GM19023 (cell line): ENCODE measurements around the gene CEP350.
A peak's percentile ranks its signal among the peaks of the same experiment; 100 is the strongest.

Source experiments
- ATAC-seq: cut with Tn5 transposase; IDR thresholded peaks from one replicate; pipeline ENCODE4 v1.9.1; 2021; ENCODE audit warnings: mild to moderate bottlenecking, moderate library complexity; ENCODE audit not compliant: unreplicated experiment

Gene CEP350, protein sequence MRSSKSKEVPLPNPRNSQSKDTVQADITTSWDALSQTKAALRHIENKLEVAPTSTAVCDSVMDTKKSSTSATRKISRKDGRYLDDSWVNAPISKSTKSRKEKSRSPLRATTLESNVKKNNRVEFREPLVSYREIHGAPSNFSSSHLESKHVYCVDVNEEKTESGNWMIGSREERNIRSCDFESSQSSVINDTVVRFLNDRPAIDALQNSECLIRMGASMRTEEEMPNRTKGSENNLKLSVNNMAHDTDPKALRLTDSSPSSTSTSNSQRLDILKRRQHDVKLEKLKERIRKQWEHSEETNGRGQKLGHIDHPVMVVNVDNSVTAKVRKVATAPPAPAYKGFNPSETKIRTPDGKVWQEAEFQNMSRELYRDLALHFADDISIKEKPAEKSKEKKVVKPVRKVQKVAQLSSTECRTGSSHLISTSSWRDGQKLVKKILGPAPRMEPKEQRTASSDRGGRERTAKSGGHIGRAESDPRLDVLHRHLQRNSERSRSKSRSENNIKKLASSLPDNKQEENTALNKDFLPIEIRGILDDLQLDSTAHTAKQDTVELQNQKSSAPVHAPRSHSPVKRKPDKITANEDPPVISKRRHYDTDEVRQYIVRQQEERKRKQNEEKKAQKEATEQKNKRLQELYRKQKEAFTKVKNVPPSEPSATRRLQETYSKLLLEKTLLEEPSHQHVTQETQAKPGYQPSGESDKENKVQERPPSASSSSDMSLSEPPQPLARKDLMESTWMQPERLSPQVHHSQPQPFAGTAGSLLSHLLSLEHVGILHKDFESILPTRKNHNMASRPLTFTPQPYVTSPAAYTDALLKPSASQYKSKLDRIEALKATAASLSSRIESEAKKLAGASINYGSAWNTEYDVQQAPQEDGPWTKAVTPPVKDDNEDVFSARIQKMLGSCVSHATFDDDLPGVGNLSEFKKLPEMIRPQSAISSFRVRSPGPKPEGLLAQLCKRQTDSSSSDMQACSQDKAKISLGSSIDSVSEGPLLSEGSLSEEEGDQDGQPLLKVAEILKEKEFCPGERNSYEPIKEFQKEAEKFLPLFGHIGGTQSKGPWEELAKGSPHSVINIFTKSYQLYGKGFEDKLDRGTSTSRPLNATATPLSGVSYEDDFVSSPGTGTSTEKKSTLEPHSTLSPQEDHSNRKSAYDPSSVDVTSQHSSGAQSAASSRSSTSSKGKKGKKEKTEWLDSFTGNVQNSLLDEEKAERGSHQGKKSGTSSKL (N-terminal part only)

GRCh38 chr1:179954493-179955286 is at the start of gene CEP350:
Gene CEP350 (plus strand): TSS chr1:179954810. CDS start chr1:179986182, 31,372 bp downstream.
- peak; percentile 91 for ATAC-seq

GRCh38 chr1:179910934-179911333 is 43.7 kb upstream of the CEP350 start:
- no peak for ATAC-seq

DNA sequence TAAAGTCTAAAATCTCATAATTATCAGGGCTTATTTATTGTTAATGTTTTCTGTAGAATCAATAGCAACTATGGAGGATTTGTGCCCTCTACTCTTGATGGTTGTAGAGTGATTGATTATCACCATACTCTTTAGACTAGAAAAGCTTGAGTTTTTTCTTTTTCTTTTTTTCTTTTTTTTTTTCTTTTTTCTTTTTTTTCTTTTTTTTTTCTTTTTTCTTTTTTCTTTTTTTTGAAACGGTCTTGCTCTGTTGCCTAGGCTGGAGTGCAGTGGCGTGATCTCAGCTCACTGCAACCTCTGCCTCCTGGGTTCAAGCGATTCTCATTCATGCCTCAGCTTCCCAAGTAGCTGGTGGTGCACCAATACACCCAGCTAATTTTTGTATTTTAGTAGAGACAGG is 42.8 kb upstream of the CEP350 start:
- ATAC-seq: no peak

DNA sequence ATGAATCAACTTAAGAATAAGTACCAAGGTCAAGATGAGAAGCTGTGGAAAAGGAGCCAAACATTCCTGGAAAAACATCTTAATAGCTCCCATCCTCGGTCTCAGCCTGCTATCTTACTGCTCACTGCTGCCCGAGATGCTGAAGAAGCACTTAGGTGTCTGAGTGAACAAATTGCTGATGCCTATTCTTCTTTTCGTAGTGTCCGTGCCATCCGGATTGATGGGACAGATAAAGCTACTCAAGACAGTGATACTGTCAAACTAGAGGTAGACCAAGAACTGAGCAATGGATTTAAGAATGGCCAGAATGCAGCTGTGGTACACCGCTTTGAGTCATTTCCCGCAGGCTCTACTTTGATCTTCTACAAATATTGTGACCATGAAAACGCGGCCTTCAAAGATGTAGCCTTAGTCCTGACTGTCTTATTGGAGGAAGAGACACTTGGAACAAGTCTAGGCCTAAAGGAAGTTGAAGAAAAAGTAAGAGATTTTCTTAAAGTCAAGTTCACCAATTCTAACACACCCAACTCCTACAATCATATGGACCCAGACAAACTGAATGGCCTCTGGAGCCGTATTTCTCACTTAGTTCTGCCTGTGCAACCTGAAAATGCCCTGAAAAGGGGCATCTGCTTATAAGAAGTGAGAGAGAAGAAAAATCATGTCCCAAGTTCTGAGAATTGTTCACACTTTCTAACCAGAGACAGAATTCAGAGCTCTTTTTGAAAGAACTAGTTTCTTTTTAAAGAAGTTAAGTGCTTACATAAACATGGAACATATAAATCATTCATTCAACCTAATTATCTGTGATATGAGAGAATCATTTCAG is 36.8 kb upstream of the CEP350 start:
- ATAC-seq: no peak

- ATAC-seq: no peak
These were observed 33.1 kb upstream of the CEP350 start for GRCh38 chr1:179921472-179921871.

GRCh38 chr1:179921981-179922872 is 32.4 kb upstream of the CEP350 start:
- no peak for ATAC-seq

DNA sequence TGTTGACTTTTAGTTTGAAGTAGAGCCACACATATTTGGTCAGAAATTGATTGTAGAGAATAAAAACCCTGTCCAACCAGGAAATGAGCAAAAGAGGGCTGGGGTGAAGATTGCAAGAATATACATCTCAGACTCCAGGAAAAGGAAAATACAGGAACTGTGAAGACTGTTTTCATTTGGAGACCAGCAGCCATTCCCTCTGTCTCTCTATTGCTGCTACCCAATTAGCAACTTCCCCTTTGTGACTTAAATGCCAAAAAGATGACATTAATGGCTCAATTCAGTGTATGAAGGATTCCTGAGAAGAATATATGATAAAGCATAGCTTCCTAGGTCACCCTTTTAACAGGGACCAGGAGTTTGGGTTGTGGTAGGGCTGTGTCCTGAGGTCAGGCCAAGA is 31.6 kb upstream of the CEP350 start:
- ATAC-seq: no peak

- ATAC-seq: peak; percentile 71
These were observed 30.3 kb upstream of the CEP350 start for GRCh38 chr1:179924268-179924667.

- no peak for ATAC-seq
These were observed 29.3 kb upstream of the CEP350 start for GRCh38 chr1:179925302-179925701.

GRCh38 chr1:179925922-179926849 is 28.4 kb upstream of the CEP350 start:
- no peak for ATAC-seq

DNA sequence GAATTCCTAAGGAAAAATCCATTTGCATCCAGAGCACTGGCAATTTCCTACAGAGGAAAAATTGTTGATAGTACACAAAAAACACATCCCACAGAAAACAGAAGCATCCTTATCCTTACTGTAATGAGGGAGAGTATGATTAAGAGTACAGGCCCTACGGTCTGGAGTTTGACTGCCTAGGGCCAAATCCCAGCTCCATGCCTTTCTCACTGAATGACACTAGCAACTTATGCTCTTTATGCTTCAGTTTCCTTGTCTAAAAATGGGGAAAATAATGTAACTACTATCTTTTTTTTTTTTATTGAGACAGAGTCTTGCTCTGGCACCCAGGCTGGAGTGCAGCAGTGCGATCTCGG is 27.8 kb upstream of the CEP350 start:
- no peak for ATAC-seq

GRCh38 chr1:179929955-179930798 is 24.4 kb upstream of the CEP350 start:
- ATAC-seq: no peak

DNA sequence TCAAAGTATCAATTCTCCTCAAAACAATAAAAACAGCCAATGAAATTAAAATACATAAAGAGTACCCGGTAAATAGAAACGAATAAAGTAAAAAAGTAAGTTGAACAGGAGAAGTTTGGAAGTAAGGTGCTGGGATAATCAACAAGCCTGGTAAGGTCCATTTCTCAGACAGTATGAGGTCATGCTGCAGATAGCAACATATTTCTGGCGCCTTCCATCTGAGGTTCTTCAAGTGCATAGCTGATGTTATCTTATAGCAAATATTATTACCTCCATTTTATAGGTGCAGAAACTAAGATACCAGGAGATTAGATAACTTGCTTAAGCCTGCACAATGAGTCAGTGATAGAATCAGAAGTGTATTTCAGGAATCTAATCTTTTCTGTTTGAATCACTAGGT is 23.7 kb upstream of the CEP350 start:
- no peak for ATAC-seq

- no peak for ATAC-seq
These were observed 21.4 kb upstream of the CEP350 start for GRCh38 chr1:179933219-179933618.

DNA sequence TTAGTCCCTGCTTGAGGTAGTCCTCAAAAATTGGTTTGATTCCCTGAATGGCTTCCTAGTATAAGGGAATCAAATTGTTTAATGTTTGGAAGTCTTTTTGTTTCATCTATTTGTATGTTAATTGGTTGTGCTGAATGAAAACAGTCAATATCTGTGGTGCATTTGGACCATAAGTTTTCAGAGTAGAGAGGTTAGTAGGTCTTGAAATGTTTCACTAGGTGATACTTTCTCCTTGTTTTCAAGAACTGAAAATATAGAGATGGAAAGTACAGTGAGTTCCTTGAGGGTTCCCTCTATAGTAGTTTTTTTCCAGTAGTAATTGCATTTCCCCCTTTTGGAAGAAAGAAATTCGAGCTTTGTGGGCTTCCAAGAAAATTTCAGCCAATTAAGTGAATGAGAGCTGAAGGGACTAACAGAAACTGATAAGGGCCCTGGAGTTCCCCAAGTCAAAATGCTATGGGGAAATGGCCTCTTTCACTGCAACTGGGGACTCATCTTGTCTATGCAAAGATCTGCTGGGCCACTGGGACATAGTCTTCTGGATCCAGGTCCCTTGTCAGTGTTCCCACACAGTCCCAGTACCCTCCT is 18.6 kb upstream of the CEP350 start:
- ATAC-seq: peak; percentile 50

DNA sequence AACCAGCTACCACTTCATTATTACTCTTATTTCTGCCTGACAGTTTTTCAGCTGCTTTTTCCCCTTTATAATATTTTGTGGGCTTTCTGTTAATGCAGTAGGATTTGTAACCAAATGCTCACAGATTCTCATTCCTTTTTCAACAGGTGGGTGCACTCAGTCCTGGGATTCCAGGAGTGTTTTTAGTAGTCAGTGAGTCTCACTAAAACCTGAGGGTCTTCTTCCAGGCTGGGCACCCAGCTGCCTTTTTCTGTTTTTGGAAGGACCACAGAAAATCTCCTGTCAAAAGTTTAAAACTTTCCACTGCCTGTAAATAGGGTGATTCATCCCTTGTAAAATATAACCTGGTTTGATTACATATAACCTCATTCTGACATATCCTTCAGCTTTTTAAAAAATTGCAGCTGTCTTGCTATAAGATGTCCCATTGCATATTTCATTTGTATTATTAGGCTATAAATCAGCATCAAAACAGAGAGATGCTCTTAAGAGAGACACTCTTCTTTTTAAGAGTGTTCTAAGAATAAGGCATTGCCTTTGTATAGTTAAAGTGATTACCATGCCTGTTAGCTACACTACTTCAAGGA is 16.8 kb upstream of the CEP350 start:
- ATAC-seq: no peak
